Lung (tissue), 12 donors: ENCODE data around the gene PTPN13. TPM values are rescaled to one million over a fixed set of nuclear protein-coding genes. Genes with fewer than 3 reads are reported as not detected.

Source experiments
- ATAC-seq: fragments of 200-7000 bp; cut with Tn5 transposase; one replicate; pipeline ENCODE4 v1.9.1; 2020; ENCODE audit warnings: moderate number of reproducible peaks; ENCODE audit not compliant: insufficient read depth, low FRiP score
- DNase-seq, 3 donors: peaks; one replicate each; pipeline ENCODE4 v3.0.0-alpha.2; 2013 to 2017
- H3K27ac ChIP-seq, 2 donors: one replicate each; pipeline ENCODE4 v1.5.1; 2013; ENCODE audit warnings: mild to moderate bottlenecking in 2 of 2, moderate library complexity in 2 of 2, control low read depth in 1 of 2, inconsistent platforms in 1 of 2, low read depth in 1 of 2, low read length in 1 of 2
- H3K27me3 ChIP-seq, 3 donors: one replicate each; pipeline ENCODE4 v1.5.1; 2013; ENCODE audit warnings: low read length in 2 of 3; ENCODE audit not compliant: control insufficient read depth in 3 of 3, insufficient read depth in 3 of 3
- H3K36me3 ChIP-seq, 4 donors: one replicate each; pipeline ENCODE4 v1.5.1; 2013; ENCODE audit warnings: low read length in 4 of 4, mild to moderate bottlenecking in 1 of 4, moderate library complexity in 1 of 4; ENCODE audit not compliant: control insufficient read depth in 4 of 4, insufficient read depth in 4 of 4
- H3K4me1 ChIP-seq, 5 donors: one replicate each; pipeline ENCODE4 v1.5.1; 2013; ENCODE audit warnings: low read length in 5 of 5, mild to moderate bottlenecking in 2 of 5, moderate library complexity in 1 of 5; ENCODE audit not compliant: control insufficient read depth in 5 of 5, insufficient read depth in 5 of 5
- H3K4me3 ChIP-seq: one replicate; pipeline ENCODE4 v1.5.1; 2013; ENCODE audit warnings: mild to moderate bottlenecking, control low read depth, moderate library complexity
- H3K9ac ChIP-seq, 2 donors: one replicate each; pipeline ENCODE4 v1.5.1; 2013; ENCODE audit warnings: low read length in 2 of 2, control low read depth in 1 of 2; ENCODE audit not compliant: insufficient read depth in 1 of 2
- H3K9me3 ChIP-seq, 4 donors: one replicate each; pipeline ENCODE4 v1.5.1; 2013; ENCODE audit warnings: low read length in 3 of 4, mild to moderate bottlenecking in 1 of 4, moderate library complexity in 1 of 4; ENCODE audit not compliant: control insufficient read depth in 4 of 4, insufficient read depth in 3 of 4
- CTCF ChIP-seq: IDR thresholded peaks from 2 replicates; pipeline ENCODE4 v1.5.1; 2012; ENCODE audit warnings: mild to moderate bottlenecking; ENCODE audit errors: control extremely low read depth, extremely low read depth
- WGBS, 2 donors: extraction: QIAGEN DNeasy Blood & Tissue Kit; methylation state at CpG; one replicate each; pipeline ENCODE4 v1.1.7; 2013; 5-methylcytosine and 5-hydroxymethylcytosine counted together
- polyA plus RNA-seq, 2 donors: library from polyadenylated mRNA; stranded (reverse); fragments of 200-250 nt; gene quantifications; one replicate each; pipeline ENCODE4 v1.2.1, GENCODE V29; 2013
- total RNA-seq, 2 donors: library from RNA; depleted of rRNA in 1 of 2; stranded (reverse); fragments of >200 nt in 1 of 2; gene quantifications; one replicate each; pipeline ENCODE4 v1.2.1, GENCODE V29; 2014 to 2021
- donor health status: control.
- donor health status: control.
- donor health status: Bipolar disorder and iron deficiency.
- donor health status: healthy.
- donor health status: DM: yes; HTN: yes; CAD: no.

PTPN13 gene
- total and polyA plus RNA-seq, 4 donors = 8.3 to 95.0 (median 47.9) TPM

GRCh38 chr4:86841309-86841708 is 247.2 kb downstream of the PTPN13 start:
- 83 to 85% methylated on average over 1 of the region's 1 CpG for WGBS, 2 donors
- peaks cover 0 to 22% (median 0%) of the 10 kb centered on the region in 5 donors for H3K4me1 ChIP-seq
- no peak for TF ChIP-seq CTCF
- ATAC-seq (no peak), DNase-seq (no peak)
- no peak overlapping the region for H3K9ac ChIP-seq
- H3K9me3 ChIP-seq = no peaks in the 10 kb centered on the region
- H3K27me3 ChIP-seq = no peaks in the 10 kb centered on the region
- no peak overlapping the region for H3K27ac ChIP-seq
- no peak overlapping the region for H3K4me3 ChIP-seq
- H3K36me3 ChIP-seq = no peaks in the 10 kb centered on the region

DNA sequence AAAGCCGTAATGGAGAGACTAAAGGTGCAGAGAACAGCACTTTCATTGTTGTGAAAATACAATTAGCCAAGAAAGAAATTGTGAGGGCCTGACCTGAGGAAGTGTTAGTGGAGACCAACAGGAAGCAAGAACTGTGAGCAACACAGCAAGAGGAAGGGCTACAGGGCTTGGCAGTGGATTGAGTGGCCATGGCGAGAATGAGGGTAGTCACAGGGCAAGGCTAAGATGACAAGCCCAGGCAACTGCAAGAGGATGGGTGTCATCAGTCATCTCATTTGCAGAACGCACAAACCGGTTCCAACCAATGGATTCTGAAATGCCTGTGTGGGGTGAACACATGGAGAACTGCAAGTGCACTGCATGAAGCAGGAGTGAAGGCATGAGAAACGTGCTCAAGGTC is 251.5 kb downstream of the PTPN13 start:
- Histone ChIP-seq H3K9me3 (no peaks in the 10 kb centered on the region), H3K4me1 (peaks cover 0 to 2% (median 0%) of the 10 kb centered on the region in 5 donors), H3K4me3 (no peak overlapping the region), H3K36me3 (no peaks in the 10 kb centered on the region), H3K27me3 (no peaks in the 10 kb centered on the region), H3K9ac (no peak overlapping the region), H3K27ac (no peak overlapping the region)
- TF ChIP-seq CTCF = no peak
- DNase-seq = no peak
- WGBS, 2 donors = 76 to 80% methylated on average over 5 of the region's 5 CpGs
- no peak for ATAC-seq

DNA sequence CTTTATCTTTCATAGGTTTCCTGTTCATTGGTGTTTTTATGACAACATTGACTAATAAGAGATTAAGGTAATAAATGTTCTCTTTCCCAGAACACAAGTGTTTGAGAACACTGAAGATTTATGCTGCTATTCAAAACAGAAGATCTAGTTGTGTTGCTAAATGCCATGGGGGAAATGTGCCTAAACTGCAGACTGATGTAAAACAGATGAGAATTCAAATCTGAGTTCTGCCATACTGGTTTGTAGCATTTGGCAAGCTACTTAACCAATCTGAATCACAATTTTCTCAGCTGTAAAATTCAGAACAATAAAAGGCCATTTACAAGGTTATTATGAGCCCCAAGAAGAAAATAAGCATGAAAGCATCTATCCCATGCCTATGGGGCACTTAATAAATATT is 252.8 kb downstream of the PTPN13 start:
- Histone ChIP-seq H3K4me3 (no peak overlapping the region), H3K36me3 (no peaks in the 10 kb centered on the region), H3K4me1 (no peaks in the 10 kb centered on the region), H3K9ac (no peak overlapping the region), H3K9me3 (no peaks in the 10 kb centered on the region), H3K27me3 (no peaks in the 10 kb centered on the region), H3K27ac (no peak overlapping the region)
- ATAC-seq (no peak), DNase-seq (no peak)
- TF ChIP-seq CTCF = no peak

GRCh38 chr4:86847571-86847970 is 253.5 kb downstream of the PTPN13 start:
- no peaks in the 10 kb centered on the region for H3K4me1 ChIP-seq
- H3K4me3 ChIP-seq = no peak overlapping the region
- no peaks in the 10 kb centered on the region for H3K9me3 ChIP-seq
- 80 to 85% methylated on average over 4 of the region's 4 CpGs for WGBS, 2 donors
- ATAC-seq (no peak), DNase-seq (no peak)
- no peak for TF ChIP-seq CTCF
- H3K27ac ChIP-seq = no peak overlapping the region
- H3K27me3 ChIP-seq = no peaks in the 10 kb centered on the region
- H3K9ac ChIP-seq = no peak overlapping the region
- no peaks in the 10 kb centered on the region for H3K36me3 ChIP-seq
